ENCODE data around the gene CNDP1. TPM values are rescaled to one million over a fixed set of nuclear protein-coding genes. Genes with fewer than 3 reads are reported as not detected.
"Not testable (repeated sequence)": the region's sequence is repeated elsewhere in the genome, so short reads cannot be mapped to it uniquely, and the experiment has no call there.

The CNDP1 gene
- total RNA-seq, 2 experiments from 2014 or later, result 0.25 to 0.39 TPM

- Mint-ChIP-seq H3K4me3 (no peak overlapping the region), H3K36me3 (ENCODE audit: low read depth) (no peaks in the 10 kb centered on the region), H3K9me3 (peaks cover 2% of the 10 kb centered on the region), H3K4me1 (ENCODE audit: low read depth) (no peaks in the 10 kb centered on the region), H3K27ac (no peak overlapping the region), H3K27me3 (peaks cover 5% of the 10 kb centered on the region)
- Histone ChIP-seq H3K9me3 (ENCODE audit: control insufficient read depth in 1 of 2, insufficient read depth in 1 of 2, low read length in 2 of 2) (peaks cover 0 to 8% of the 10 kb centered on the region in 2 experiments), H3K27me3 (ENCODE audit: control insufficient read depth in 1 of 2, insufficient read depth in 2 of 2, low read length in 2 of 2) (no peaks in the 10 kb centered on the region), H3K4me3 (ENCODE audit: low read length) (no peak overlapping the region), H3K4me1 (ENCODE audit: insufficient read depth, low read length) (no peaks in the 10 kb centered on the region), H3K27ac (ENCODE audit: low read depth in 1 of 2, low read length in 2 of 2) (no peak overlapping the region), H3K36me3 (ENCODE audit: insufficient read depth, low read length) (no peaks in the 10 kb centered on the region)
- no peak for TF ChIP-seq CTCF (IDR thresholded peaks at IDR 0.05)
- no peak for ATAC-seq (ENCODE audit: poor library complexity)
- CTCF ChIA-PET, result no interaction called here
- intact Hi-C loops (cut with DNase I, micrococcal nuclease), result no loop called here
- DNase-seq, result no peak
- POLR2A ChIA-PET, result no interaction called here
These were observed 27.9 kb downstream of the CNDP1 start for GRCh38 chr18:74562131-74562730.

GRCh38 chr18:74562775-74563174 is 28.5 kb downstream of the CNDP1 start:
- Histone ChIP-seq H3K27me3 (ENCODE audit: control insufficient read depth in 1 of 2, insufficient read depth in 2 of 2, low read length in 2 of 2) (no peaks in the 10 kb centered on the region), H3K9me3 (ENCODE audit: control insufficient read depth in 1 of 2, insufficient read depth in 1 of 2, low read length in 2 of 2) (peaks cover 0 to 13% of the 10 kb centered on the region in 2 experiments), H3K36me3 (ENCODE audit: insufficient read depth, low read length) (no peaks in the 10 kb centered on the region), H3K4me1 (ENCODE audit: insufficient read depth, low read length) (no peaks in the 10 kb centered on the region), H3K4me3 (ENCODE audit: low read length) (no peak overlapping the region), H3K27ac (ENCODE audit: low read depth in 1 of 2, low read length in 2 of 2) (no peak overlapping the region)
- Mint-ChIP-seq H3K27me3 (peaks cover 10% of the 10 kb centered on the region), H3K9me3 (peaks cover 2% of the 10 kb centered on the region), H3K36me3 (ENCODE audit: low read depth) (no peaks in the 10 kb centered on the region), H3K4me1 (ENCODE audit: low read depth) (no peaks in the 10 kb centered on the region), H3K27ac (no peak overlapping the region), H3K4me3 (no peak overlapping the region)
- ChIA-PET POLR2A (no interaction called here), CTCF (no interaction called here)
- DNase-seq (no peak), ATAC-seq (ENCODE audit: poor library complexity) (no peak)
- intact Hi-C loops (cut with DNase I, micrococcal nuclease), result no loop called here
- no peak for TF ChIP-seq CTCF (IDR thresholded peaks at IDR 0.05)

GRCh38 chr18:74563999-74564398 is 29.7 kb downstream of the CNDP1 start:
- no peaks in the 10 kb centered on the region for H3K4me1 Mint-ChIP-seq (ENCODE audit: low read depth)
- H3K9me3 Mint-ChIP-seq, result peaks cover 2% of the 10 kb centered on the region
- POLR2A ChIA-PET, result no interaction called here
- Histone ChIP-seq H3K27ac (ENCODE audit: low read depth in 1 of 2, low read length in 2 of 2) (no peak overlapping the region), H3K4me1 (ENCODE audit: insufficient read depth, low read length) (no peaks in the 10 kb centered on the region), H3K9me3 (ENCODE audit: control insufficient read depth in 1 of 2, insufficient read depth in 1 of 2, low read length in 2 of 2) (peaks cover 0 to 13% of the 10 kb centered on the region in 2 experiments), H3K27me3 (ENCODE audit: control insufficient read depth in 1 of 2, insufficient read depth in 2 of 2, low read length in 2 of 2) (peaks cover 4 to 6% of the 10 kb centered on the region in 2 experiments), H3K4me3 (ENCODE audit: low read length) (no peak overlapping the region), H3K36me3 (ENCODE audit: insufficient read depth, low read length) (no peaks in the 10 kb centered on the region)
- ATAC-seq (ENCODE audit: poor library complexity), result no peak
- no peaks in the 10 kb centered on the region for H3K36me3 Mint-ChIP-seq (ENCODE audit: low read depth)
- H3K4me3 Mint-ChIP-seq, result no peak overlapping the region
- H3K27ac Mint-ChIP-seq, result no peak overlapping the region
- CTCF ChIA-PET, result interaction anchor here (0.8 kb wide), 1 partner anchor 12 kb away, joined by 3 read pairs; no protein-coding TSS in a partner anchor
- intact Hi-C loops (cut with DNase I, micrococcal nuclease), result no loop called here
- DNase-seq, result no peak
- H3K27me3 Mint-ChIP-seq, result peaks cover 21% of the 10 kb centered on the region
- no peak for TF ChIP-seq CTCF (IDR thresholded peaks at IDR 0.05)

- POLR2A ChIA-PET; H3K4me3 Mint-ChIP-seq; H3K27ac Mint-ChIP-seq; CTCF ChIA-PET; H3K27ac ChIP-seq (ENCODE audit: low read depth in 1 of 2, low read length in 2 of 2); H3K9me3 Mint-ChIP-seq; H3K4me1 ChIP-seq (ENCODE audit: insufficient read depth, low read length); H3K4me3 ChIP-seq (ENCODE audit: low read length); H3K36me3 Mint-ChIP-seq (ENCODE audit: low read depth); H3K27me3 ChIP-seq (ENCODE audit: control insufficient read depth in 1 of 2, insufficient read depth in 2 of 2, low read length in 2 of 2); H3K36me3 ChIP-seq (ENCODE audit: insufficient read depth, low read length); DNase-seq; H3K4me1 Mint-ChIP-seq (ENCODE audit: low read depth); intact Hi-C loops (cut with DNase I, micrococcal nuclease); ATAC-seq (ENCODE audit: poor library complexity): not testable (repeated sequence)
- H3K27me3 Mint-ChIP-seq, result peaks cover 28% of the 10 kb centered on the region
- peaks cover 0 to 13% of the 10 kb centered on the region in 2 experiments for H3K9me3 ChIP-seq (ENCODE audit: control insufficient read depth in 1 of 2, insufficient read depth in 1 of 2, low read length in 2 of 2)
These were observed 30.9 kb downstream of the CNDP1 start for GRCh38 chr18:74565164-74565563.

GRCh38 chr18:74565993-74566392 is 31.7 kb downstream of the CNDP1 start:
- peaks cover 0 to 13% of the 10 kb centered on the region in 2 experiments for H3K9me3 ChIP-seq (ENCODE audit: control insufficient read depth in 1 of 2, insufficient read depth in 1 of 2, low read length in 2 of 2)
- H3K27ac Mint-ChIP-seq; H3K4me3 ChIP-seq (ENCODE audit: low read length); DNase-seq; H3K9me3 Mint-ChIP-seq; H3K4me1 ChIP-seq (ENCODE audit: insufficient read depth, low read length); H3K36me3 Mint-ChIP-seq (ENCODE audit: low read depth); H3K4me3 Mint-ChIP-seq; H3K27me3 ChIP-seq (ENCODE audit: control insufficient read depth in 1 of 2, insufficient read depth in 2 of 2, low read length in 2 of 2); CTCF ChIA-PET; ATAC-seq (ENCODE audit: poor library complexity); POLR2A ChIA-PET; H3K27ac ChIP-seq (ENCODE audit: low read depth in 1 of 2, low read length in 2 of 2); H3K36me3 ChIP-seq (ENCODE audit: insufficient read depth, low read length); intact Hi-C loops (cut with DNase I, micrococcal nuclease); H3K4me1 Mint-ChIP-seq (ENCODE audit: low read depth): not testable (repeated sequence)
- H3K27me3 Mint-ChIP-seq, result peaks cover 28% of the 10 kb centered on the region
